ENCODE data around the gene ZMYND11.

ZMYND11 gene

DNA sequence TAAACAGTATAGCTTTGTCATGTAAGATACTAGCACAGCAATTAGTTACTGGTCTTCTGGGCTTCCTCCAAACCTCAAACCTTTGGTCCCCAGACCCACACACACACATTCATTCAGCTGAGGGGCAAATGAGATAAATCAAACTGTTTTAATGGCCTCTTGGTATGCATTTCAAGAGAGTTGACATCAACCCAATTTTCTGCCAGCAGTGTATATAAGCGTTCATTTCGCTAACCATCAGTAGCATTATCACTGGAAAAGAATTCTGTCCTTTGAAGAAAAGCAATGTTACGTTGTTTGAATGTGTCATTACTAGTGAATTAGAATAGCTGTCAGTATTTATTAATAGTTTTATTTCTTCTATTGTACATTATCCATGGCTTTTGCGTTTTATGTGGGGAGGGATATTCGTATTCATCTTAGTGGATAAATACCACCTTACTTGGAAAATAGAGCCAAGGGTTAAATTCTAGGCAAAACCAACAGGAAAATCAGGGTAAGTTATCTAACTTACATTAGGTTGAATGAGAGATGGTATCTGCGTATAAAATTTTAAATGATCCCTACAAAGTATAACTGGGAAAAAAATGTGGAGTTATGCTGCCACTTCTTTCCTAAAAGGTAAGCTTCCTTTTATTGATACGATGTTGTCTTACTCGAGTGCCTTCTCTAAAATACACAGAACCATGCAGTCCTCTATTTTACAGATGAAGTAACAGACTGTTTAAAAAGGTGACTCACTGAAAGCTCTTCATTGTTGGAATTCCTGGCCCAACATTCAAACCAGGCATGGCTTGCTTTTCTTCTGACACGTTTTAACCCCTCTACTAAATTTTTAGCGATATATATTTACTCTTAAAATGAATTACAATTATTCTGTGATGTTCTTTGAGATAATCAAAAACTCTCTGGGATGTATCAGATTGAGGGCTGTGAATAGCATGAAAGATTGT is 2.0 kb upstream of the ZMYND11 start:
- Histone ChIP-seq H3K4me1 (ENCODE audit: control insufficient read depth in 1 of 2, insufficient read depth in 1 of 2, low read depth in 1 of 2, low read length in 1 of 2) (peaks cover 22 to 26% of the 10 kb centered on the region in 2 experiments), H3K27ac (no peak overlapping the region), H3K9me3 (no peaks in the 10 kb centered on the region), H3K4me3 (ENCODE audit: low read depth in 1 of 2, low read length in 1 of 2) (no peak overlapping the region), H3K36me3 (no peaks in the 10 kb centered on the region), H3K27me3 (peaks cover 95% of the 10 kb centered on the region)
- TF ChIP-seq, protein P1, sequence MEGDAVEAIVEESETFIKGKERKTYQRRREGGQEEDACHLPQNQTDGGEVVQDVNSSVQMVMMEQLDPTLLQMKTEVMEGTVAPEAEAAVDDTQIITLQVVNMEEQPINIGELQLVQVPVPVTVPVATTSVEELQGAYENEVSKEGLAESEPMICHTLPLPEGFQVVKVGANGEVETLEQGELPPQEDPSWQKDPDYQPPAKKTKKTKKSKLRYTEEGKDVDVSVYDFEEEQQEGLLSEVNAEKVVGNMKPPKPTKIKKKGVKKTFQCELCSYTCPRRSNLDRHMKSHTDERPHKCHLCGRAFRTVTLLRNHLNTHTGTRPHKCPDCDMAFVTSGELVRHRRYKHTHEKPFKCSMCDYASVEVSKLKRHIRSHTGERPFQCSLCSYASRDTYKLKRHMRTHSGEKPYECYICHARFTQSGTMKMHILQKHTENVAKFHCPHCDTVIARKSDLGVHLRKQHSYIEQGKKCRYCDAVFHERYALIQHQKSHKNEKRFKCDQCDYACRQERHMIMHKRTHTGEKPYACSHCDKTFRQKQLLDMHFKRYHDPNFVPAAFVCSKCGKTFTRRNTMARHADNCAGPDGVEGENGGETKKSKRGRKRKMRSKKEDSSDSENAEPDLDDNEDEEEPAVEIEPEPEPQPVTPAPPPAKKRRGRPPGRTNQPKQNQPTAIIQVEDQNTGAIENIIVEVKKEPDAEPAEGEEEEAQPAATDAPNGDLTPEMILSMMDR (IDR thresholded peaks at IDR 0.05): no peak

DNA sequence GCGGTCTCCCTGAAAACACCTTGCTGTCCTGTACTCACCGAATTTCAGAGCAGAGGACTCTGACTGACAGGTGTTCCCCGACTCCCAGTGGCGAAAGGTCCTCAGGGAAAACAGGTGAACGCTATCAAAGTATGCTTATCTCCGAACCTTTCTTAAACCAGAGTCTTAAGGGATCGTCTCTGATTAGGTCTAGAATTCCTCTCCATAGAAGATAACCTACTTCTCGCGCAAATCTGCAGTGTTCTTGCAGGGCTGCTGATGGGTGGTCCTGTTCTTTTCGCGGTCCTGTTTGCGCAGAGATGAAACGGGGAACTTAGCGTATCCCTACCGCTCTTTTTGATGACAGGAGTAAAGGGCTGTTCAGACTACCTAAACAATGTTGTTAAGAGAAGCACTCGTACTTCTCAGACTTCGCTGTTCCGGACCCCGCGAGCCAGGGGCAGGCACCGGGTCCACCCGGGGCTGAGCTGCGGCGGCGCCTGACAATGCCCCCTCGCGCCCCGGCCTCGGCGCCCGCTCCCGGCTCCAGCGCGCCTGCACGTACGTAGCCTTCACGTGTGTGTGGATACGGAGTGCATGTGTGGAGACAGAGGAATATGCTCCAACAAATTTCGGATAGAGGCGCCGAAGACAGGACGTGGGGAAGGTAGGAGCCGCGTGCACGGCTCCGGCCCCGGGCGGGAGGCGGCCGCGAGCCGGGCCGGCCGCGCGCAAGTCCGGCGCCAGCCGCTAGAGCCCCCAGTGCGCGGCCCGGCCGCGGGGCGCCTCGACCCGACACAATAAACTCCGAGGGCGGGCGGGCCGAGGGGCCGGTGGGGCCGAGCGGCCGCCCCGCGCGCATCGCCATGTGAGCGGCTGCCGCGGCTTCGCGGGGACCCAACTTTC is 766 bp upstream of the ZMYND11 start:
- H3K27me3 ChIP-seq: peaks cover 87% of the 10 kb centered on the region
- no peak overlapping the region for H3K27ac ChIP-seq
- H3K4me3 ChIP-seq (ENCODE audit: low read depth in 1 of 2, low read length in 1 of 2): peak overlapping the region; percentile 30 to 40
- H3K9me3 ChIP-seq: no peaks in the 10 kb centered on the region
- H3K36me3 ChIP-seq: no peaks in the 10 kb centered on the region
- peaks cover 20 to 21% of the 10 kb centered on the region in 2 experiments for H3K4me1 ChIP-seq (ENCODE audit: control insufficient read depth in 1 of 2, insufficient read depth in 1 of 2, low read depth in 1 of 2, low read length in 1 of 2)
- TF ChIP-seq, protein P1 (IDR thresholded peaks at IDR 0.05): no peak

DNA sequence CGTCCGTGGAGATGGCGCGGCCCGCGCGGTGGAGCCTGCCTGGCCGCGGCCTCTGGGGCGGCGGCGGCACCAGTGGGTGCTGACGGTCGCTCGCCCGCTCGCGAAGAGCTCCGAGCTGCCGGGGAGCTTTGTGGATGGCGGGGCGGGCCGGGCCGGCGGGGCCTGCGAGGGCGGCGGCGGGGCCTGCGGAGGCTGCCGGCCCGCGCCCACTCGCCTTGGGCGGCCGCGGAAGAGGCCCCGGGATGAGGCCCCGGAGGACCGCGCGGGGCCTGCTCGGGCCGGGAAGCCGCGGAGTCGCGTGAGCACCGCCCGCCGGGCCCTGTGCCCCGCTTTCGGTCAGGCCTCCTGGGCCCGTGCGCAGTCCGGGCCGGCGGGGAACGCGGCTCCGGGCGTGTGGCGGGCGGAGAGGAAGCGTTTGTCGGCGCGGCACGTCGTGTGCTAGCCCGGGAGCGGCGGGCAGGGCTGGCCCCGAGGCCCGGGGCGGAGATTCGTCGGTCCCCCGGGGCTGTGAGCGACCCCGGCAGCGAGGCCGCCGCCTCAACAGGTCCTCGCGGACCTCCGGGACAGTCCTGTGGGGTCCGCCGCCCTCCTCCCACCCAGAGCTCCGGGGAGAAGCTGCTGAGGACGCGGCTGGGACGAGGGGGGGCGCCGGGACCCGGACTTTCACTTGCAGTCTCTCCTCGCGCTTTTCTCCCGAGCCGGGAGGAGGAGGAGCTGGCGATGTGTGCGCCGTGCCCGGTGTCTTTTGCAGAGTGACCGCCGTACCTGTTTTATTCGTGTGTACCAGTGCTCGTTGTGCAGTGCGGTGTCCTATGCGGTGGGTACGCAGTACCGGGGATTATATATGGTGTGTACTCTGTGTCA is 578 bp downstream of the ZMYND11 start:
- peak overlapping the region; percentile 57 to 62 for H3K4me3 ChIP-seq (ENCODE audit: low read depth in 1 of 2, low read length in 1 of 2)
- TF ChIP-seq, protein P1 (IDR thresholded peaks at IDR 0.05): no peak
- H3K4me1 ChIP-seq (ENCODE audit: control insufficient read depth in 1 of 2, insufficient read depth in 1 of 2, low read depth in 1 of 2, low read length in 1 of 2): peaks cover 14 to 21% of the 10 kb centered on the region in 2 experiments
- H3K27ac ChIP-seq: no peak overlapping the region
- H3K9me3 ChIP-seq: no peaks in the 10 kb centered on the region
- H3K36me3 ChIP-seq: no peaks in the 10 kb centered on the region
- H3K27me3 ChIP-seq: peaks cover 76% of the 10 kb centered on the region

DNA sequence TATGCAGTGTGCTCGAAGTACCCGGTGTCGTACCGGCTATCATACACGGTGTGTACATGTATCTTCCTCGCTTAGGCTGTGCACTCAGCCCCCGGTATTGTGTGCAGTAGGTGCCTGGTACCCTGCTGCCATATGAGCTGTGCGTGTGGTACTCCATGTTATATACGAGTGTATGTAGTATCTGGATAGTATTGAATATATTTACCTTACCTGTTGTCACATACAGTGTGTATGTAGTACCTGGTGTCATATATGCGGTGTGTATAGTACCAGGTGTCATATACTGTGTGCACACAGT is 1.2 kb downstream of the ZMYND11 start:
- Histone ChIP-seq H3K9me3 (no peaks in the 10 kb centered on the region), H3K4me1 (ENCODE audit: control insufficient read depth in 1 of 2, insufficient read depth in 1 of 2, low read depth in 1 of 2, low read length in 1 of 2) (peaks cover 14 to 21% of the 10 kb centered on the region in 2 experiments), H3K27me3 (peaks cover 71% of the 10 kb centered on the region), H3K27ac (no peak overlapping the region), H3K36me3 (no peaks in the 10 kb centered on the region), H3K4me3 (ENCODE audit: low read depth in 1 of 2, low read length in 1 of 2) (peak overlapping the region; percentile 57 to 62)
- TF ChIP-seq, protein P1 (IDR thresholded peaks at IDR 0.05): no peak

DNA sequence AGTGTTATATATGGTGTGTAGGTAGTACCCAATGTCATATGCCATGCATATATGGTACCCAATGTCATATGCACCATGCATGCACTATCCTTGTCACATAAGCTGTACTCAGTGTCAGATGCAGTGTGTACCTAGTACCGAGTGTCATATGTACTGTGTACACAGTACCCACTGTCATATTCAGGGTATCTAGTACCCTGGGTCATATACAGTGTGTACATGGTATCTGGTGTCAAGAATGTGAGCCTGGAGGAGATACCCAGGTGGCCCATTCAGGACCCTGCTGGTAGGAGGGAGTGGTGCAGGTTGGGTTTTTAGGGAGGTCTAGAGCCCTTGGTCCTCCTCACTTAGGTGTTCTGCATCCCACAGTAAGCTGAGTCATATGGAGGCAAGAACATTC is 1.8 kb downstream of the ZMYND11 start:
- H3K4me3 ChIP-seq (ENCODE audit: low read depth in 1 of 2, low read length in 1 of 2): no peak overlapping the region
- TF ChIP-seq, protein P1 (IDR thresholded peaks at IDR 0.05): no peak
- H3K27ac ChIP-seq: no peak overlapping the region

More for the DNA sequence above, 1.8 kb downstream of the ZMYND11 start:
- Histone ChIP-seq H3K36me3 (no peaks in the 10 kb centered on the region), H3K27me3 (peaks cover 64% of the 10 kb centered on the region), H3K4me1 (ENCODE audit: control insufficient read depth in 1 of 2, insufficient read depth in 1 of 2, low read depth in 1 of 2, low read length in 1 of 2) (peaks cover 14 to 21% of the 10 kb centered on the region in 2 experiments), H3K9me3 (no peaks in the 10 kb centered on the region)
